NCI-H1436 (cell line): ENCODE results near the gene PRR15L.
"Not testable (repeated sequence)": the region's sequence is repeated elsewhere in the genome, so short reads cannot be mapped to it uniquely, and the experiment has no call there.

ENCODE experiments used
- DNase-seq: peaks from one replicate; lab custom pipeline; 2025; lab: John Stamatoyannopoulos, UW

Gene PRR15L

DNA sequence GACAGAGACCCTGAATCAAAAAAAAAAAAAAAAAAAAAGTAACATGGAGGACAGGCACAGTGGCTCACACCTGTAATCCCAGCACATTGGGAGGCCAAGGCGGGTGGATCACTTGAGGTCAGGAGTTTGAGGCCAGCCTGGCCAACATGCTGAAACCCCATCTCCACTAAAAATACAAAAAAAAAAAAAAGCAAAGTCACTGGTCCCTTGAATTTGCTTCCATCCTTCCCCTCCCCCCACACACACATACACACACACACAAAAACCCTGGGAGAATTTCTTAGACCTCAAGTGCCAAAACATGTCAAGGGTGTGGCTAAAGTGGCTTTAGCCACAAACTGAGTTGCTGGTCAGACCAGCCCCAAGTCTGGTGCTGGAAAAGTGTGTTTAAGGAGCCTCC, 30.8 kb upstream of the PRR15L start:
- not testable (repeated sequence) for DNase-seq

DNA sequence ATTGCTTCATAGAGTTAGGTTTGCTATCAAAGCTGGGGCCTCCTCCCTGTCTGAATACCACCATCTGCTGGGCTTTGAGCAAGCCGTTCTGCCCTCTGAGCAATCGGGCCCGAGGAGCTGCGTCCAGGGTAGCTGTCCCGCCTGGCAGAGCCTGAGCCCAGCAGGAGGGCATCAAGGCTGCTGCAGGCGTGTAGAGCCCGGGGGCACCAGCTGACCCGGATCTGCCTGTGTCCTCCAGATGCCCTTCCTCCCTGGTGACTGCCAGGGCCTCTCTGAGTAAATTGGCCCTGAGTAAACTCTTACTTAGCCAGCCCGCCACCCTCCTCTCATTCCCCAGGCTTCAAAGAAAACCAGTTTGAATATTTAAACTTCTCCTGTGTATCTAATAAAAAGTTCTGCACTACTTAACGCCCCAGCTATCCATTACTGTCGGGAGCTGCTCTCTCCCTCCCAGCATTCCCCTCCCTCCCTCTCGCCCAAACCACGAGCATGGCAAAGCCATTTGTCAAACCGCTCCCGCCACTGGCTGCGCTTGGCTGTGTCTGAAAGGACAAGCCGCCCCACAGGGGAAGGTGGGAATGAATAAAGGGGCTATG, 29.7 kb upstream of the PRR15L start:
- peak; percentile 79 for DNase-seq

DNA sequence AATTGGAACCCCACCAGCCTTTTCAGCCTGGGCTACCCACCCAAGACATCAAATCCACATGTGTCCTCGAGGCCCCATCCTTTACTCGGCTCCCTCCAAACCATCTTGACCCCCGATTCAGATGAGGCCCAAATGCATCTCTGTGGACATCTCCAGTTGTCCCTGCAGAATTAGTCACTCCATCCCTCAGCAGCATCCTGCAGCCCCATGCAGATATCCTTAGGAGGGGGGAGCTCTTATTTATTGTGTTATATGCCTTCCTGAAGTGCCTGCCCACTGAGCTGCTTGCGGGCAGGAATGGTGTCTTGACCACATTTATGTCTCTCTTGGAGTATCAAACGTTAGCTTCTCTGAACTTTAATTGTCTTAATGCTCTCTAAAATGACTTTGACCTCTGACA, 28.8 kb upstream of the PRR15L start:
- no peak for DNase-seq

DNA sequence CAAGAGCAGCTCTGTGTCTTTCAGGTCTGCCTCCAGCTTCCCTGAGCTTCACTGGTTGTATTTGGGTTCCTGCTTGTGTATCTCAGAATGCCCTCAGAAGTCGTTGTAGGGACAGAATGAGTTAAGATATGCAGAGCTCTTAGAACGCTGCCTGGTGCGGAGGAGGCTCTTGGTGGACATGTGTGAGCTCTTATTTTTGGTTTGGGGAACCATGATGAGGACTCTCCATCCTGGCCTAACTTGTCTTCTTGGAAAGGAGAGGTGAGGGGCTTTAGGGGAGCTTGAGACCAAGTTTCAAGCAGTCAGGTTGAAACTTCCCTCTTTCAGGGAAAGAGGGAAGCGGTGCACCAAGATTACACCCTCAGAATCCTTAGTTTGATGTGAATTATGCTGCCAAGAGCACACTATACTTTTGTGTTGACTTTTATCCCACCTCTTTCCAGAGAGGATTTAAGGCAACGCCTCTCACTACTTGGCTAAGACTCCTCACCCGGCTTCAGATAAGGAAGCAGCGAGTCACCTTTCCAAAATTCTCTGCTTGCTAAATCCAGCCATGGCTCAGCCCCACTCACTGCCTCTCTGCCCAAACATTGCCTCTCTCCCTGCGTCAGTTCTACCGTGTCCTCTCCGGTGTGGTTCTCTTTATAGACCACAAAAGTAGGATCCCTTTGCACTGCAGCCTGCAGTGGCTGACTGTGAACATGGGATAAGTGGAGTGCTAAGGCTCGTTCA, 26.0 kb upstream of the PRR15L start:
- DNase-seq = no peak

DNA sequence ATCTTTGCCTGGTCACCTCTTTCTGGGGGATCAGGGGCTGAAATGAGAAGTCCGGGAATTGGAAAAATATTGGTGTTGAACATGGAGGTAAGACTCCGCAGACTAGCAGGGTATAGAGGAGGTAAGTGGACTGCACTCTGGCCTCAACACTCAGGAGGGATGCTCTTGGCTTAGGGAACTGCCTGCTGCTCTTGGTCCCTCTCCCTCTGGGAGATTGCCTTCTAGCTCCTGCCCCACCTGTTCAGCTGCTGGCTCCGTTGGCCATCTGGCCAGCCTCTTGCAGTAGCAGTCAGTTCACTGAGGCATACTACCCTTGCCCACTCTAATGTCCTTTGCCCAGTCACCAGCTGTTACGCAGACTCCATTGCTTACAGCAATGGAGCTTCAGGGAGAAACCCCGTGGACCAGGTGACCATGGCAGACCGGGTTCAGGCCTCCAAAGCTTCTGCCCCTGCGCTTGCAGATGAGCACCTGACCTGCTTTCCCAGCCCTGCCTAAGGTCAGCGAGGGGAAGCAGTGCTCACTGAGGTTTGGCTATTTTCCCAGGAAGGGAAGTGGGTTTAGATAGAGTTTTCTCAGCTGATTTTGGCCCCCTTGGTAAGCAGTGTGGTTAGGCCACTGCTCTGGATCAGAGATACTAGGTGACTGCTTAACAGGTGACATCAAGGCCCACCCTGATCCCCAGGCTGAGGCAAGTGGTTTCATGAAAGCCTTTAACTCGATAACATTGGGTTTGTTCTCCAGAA, 25.1 kb upstream of the PRR15L start:
- no peak for DNase-seq

DNA sequence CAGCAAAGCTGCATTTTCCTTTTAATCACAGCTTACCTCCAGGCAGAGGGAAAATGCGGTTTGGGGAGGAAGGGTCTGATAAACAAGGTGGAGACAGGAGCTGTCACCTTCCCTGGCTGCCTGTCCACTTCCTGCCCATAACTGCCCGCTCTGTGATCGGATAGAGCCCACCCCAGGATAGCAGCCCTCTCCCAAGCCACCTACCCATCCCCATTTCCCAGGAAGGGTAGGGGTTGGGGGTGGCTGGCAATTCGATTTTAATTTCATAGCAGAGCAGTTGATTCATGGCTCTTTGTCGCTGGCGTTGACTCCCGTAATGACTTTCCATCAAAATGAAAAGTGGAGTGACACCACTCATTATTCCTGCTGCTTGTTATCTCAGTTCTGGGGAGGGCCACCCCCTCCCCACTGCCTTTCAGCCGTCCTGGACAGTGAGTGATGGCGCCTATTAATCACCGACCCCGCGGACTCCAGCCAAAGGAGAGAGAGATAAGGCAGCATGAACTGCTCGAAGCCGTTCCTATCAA, 24.5 kb upstream of the PRR15L start:
- no peak for DNase-seq

DNA sequence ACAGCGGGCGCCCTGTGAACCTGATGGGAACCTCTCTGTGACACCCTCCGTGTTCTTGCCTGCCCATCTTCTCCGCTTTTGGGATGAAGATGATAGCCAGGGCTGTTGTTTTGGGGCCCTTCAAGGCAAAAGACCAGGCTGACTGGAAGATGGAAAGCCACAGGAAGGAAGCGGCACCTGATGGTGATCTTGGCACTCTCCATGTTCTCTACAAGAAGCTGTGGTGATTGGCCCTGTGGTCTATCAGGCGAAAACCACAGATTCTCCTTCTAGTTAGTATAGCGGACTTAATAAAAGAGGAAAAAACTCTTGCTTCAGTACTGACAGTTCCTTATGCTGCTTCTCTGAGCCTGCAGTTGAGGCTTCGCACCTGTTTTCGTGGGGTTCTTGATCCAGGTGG, 23.8 kb upstream of the PRR15L start:
- DNase-seq = no peak

DNA sequence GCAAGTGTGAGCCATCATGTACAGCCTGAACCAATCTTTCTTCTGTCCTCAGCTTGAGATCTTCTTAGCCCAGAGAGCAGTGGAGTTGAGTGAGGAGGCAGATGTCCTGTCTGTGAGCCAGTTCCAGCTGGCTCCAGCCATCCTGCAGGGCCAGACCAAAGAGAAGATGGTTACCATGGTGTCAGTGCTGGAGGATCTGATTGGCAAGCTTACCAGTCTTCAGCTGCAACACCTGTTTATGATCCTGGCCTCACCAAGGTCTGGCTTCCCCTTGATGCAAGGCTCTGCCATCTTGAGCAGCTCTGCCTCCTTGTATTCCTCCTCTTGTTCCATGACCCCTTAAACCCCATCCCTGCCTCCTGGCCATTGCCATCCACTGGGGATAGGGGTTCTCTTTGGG, 22.9 kb upstream of the PRR15L start:
- no peak for DNase-seq

DNA sequence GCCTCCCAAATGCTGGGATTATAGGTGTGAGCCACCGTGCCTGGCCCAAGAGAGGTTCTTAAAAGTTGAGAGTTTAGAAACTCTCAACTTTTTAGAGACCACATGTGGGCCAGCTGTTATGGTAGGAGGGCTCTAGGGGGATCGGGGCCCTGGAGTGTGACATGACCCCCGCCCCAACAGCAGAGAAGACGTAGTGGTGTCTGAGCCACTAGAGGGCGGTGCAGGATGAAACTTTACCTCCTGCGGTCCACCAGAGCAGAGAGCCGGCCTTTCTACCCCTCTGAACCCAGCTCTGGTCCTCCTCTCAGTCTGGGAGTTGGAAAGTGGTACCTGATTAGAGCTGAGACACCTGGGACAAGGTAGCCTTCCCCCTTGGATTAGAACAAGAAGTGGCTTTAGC, 20.6 kb upstream of the PRR15L start:
- DNase-seq = peak; percentile 87

DNA sequence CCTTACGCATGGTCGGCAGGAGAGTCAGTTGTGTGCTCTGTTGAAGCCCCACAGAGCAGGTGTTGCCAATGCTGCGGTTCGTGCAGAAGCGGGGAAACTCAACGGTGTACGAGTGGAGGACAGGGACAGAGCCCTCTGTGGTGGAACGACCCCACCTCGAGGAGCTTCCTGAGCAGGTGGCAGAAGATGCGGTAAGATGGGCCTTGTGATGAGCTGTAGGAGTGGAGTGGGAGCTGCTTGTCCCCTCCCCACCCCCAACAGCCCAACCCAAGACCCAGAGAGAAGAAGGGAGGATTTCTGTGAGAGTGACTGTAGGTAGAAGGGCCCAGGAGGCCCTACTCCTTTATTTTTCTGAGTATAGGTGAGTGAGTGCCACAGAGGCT, 18.1 kb upstream of the PRR15L start:
- no peak for DNase-seq

DNA sequence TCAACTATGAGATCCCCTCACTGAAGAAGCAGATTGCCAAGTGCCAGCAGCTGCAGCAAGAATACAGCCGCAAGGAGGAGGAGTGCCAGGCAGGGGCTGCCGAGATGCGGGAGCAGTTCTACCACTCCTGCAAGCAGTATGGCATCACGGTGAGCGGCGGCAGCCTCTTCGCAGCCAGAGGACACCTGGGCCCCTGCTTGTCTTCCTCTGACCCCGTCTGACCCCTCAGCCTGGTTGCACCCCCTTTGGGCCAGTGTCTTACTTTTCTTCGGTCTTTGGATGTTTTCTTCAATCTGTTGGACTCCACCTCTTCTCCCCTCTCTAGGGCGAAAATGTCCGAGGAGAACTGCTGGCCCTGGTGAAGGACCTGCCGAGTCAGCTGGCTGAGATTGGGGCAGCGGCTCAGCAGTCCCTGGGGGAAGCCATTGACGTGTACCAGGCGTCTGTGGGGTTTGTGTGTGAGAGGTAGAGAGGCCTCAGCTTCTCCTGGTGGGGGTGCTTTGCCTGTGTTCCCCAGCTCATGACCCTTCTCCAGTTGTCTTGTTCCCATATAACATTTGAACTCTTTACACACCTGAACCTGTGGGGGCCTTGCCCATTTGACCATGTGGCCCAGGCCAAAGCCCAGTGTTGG, 17.6 kb upstream of the PRR15L start:
- no peak for DNase-seq

DNA sequence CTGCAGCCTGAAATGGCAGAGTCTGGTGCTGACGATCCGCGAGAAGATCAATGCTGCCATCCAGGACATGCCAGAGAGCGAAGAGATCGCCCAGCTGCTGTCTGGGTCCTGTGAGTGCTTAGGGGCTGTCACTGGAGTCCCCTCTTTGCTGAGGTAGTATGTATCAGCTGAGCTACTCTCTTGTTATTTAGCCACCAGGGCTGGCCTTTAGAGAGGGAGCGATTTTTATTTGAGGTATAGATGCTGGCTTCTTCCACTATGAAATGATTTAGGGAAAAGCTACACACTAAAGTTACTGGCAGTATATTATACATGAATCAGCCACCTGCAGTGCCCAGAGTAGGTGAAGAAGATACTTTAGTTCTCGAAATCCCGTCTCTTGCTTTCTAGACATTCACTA, 15.9 kb upstream of the PRR15L start:
- no peak for DNase-seq

DNA sequence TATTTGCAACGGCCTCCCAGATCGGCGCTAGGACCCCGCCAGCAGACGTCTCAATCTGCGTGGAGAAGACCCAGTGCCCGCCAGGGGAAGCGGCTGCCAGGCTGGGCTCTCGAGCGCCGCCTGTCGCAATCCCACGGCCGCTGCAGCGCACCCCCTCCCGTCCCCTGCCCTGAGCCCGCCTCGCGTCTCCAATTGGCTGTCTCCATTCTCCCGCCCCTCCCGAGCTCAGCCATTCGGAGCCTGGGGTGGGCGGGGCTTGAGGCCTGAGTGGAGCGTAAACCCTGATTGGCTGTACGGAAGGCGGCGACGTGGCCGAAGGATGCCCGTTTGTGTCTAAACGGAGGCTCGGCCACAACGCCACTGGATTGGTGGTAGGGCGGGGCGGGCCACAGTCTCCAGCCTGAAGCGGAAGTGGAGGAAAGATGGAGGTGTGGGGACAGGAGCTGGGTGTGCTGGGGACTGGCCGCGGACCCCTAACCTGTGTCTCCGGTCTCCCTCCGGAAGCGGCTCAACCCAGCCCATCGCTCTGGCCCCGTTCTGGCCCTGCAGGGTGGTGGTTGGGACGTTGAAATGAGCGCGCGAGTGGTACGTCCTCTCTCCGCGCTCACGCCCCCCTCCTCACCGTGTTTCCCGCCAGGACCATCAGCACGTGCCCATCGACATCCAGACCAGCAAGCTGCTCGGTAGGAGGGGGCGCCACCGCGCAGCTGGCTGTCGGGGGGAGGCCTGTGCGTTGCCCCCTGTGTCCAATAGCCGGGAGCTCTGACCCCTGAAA, 13.2 kb upstream of the PRR15L start, which contains the start of gene CDK5RAP3:
Gene CDK5RAP3 (plus strand): TSS at position 389 of the 775 bp plus-strand sequence. CDS start 34 bp downstream, at position 423.
- DNase-seq = peak; percentile 100

DNA sequence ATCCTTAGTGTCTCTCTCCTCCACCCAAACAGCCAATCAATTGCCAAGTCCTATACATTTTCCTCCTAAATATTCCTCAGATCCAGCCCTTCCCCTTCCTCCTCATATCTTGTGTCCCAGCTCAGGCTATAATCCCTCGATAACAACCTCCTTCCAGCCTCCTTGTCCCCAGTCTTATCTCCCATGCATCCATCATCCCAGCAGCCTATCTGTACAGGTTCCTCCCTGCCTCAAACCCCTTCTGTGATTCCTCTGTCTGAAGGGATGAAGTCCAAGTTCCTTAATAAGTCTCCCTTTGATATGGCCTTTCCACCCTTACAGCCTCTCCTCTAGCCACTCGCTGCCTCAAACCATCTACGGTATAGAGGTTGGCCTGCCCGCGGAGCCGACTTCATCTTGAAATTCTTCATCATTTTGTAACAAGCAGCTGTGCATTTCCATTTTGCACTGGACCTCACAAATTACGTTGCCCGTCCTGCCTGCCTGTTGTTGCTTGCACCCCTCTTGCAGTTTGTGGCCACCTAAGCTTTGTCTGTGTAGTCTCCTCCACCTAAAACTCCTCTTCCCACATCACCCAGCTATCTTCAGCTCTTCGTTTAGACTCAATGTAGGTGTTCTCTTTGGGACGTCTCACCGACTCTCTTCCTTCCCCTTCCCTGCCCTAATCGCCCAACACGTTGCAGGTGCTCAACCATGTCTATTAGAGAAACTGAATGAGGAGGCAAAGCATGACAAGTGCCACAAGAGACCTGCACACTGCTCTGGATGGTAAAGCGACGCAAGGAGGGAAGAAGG, 12.4 kb upstream of the PRR15L start:
- DNase-seq = no peak

DNA sequence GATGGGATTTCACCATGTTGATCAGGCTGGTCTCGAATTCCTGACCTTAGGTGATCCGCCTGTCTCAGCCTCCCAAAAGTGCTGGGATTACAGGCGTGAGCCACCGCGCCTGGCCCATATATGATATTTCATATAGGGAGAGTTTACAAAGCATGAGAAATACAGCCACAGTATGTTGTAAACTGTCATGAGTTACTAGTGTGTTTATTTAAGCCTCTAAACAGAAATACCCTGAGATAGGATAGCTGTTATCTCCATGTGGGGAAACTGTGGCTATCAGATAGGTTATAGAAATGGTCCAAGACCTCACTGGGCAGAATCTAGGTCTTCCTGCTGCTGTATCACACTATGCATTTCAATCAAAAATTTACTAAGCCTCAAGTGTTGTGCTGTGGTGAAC, 11.2 kb upstream of the PRR15L start:
- DNase-seq = no peak

DNA sequence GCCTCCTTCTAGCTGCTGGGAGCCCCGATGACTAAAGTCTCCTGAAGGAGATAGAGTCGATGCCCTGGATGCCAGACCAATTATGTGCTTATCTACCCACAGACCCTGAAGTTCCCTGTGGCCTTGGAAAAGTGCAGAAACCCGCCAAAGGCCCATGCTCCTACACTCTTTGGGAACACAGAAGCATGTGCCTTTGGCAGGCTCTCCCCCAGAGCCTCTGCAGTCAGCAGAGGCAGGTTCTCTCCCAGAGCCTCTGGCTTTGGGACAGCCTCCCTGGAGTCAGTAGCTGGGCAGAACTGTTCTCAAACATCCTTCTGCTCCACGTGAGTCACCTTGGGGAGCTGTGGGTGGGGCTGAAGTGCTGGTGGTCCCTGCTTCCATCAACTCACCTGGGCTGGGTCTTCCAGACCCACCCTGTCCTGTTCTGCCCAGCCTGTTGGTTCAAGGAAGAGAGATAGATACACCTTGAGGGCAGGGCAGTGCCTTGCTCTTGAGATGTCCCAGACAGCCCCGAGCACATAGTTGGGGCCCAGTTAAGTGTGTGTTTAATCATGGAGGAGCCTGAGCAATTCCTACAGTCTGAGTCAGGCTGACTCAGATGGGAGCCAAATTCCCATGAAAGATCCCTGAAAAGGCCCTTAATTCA, 10.0 kb upstream of the PRR15L start:
- no peak for DNase-seq

DNA sequence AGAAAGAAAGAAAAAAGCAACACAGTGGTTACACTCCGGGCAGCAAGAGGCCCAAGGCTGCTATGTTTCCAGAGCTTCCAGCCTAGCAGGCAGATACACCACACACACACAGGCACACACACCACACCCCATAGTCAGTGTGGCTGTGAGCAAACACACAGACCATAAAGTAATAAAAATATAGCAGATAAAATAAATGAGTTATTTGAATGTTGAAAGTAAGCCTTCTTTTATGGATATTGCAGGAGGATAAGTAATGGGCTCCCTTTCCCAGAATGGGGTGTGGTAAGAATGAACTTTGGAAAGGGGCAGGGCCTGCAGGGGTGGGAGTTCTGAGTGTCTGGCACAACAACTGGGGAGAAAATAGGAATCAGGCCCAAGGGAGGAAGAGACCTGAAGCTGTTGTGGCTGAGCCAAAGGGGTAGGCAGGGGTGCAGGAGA, 8.4 kb upstream of the PRR15L start:
- DNase-seq = no peak

DNA sequence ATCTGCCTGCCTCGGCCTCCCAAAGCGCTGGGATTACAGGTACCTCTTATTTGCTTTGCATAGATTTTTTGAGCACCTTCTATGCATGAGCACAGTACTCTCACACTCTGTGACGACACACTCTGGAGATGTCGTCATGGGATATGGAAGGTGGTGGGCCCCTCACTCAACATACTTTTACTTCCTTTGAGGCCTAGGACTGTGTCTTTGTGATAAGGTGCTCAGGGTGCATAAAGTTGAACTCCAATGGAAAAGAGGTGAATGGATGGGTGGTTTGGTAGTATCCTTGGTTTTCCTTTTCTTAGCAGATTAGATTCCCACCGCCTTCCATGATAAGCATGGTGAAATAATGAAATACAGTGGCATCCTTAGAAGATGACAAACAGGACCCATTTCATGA, 7.2 kb upstream of the PRR15L start:
- DNase-seq = no peak

DNA sequence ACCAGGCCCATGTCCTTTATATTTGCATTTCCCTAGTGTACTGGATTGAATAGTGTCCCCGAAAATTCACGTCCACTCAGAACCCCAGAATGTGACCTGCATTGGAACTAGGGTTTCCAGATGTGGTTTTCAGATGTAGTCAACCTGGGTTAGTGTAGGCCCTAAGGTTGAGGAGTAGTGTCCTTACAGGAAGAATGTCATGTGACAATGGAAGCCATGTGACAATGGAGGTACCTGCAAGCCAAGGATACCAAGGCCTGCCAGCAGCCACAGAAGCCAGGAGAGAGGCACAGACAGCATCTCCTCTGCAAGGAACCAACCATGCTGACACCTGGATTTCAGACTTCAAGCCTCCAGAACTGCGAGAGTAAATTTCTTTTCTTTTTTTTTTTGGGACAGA, 5.2 kb upstream of the PRR15L start:
- DNase-seq = no peak

DNA sequence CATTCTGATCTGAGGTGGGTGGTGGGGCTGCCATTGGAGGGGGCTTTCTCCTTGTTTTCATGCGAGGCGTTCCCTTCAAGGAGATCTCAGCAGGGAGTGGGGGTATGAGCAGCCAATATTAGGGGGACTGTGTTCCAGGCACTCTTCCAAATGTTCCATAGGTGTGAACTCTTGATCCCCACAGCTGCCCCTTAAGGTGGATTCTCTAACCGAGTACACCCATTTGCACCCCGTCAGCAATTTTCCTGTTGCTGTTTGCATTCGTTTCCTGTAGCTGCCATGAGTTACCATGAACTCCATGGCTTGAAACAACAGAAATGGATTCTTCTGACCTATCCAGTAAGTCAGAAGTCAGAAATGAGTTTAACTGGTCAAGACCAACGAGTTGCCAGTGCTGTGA, 3.7 kb upstream of the PRR15L start:
- DNase-seq = no peak
